K562 (cell line): Measurements from ENCODE around the gene EPB41L4A. TPM values are rescaled to one million over a fixed set of nuclear protein-coding genes. Genes with fewer than 3 reads are reported as not detected.

Source experiments
- BRCA1 ChIP-seq, 2 experiments: fragments of 450-650 bp in 1 of 2; sonication (generic) in 1 of 2; formaldehyde crosslinking in 1 of 2; IDR thresholded peaks; 2 replicates each; pipeline versions ENCODE4 v1.5.0 to v1.6.1; 2017 to 2020; ENCODE audit warnings: mild to moderate bottlenecking in 1 of 2, missing genetic modification reagents in 1 of 2
- CTBP1 ChIP-seq: fragments of 450-650 bp; IDR thresholded peaks from 2 replicates; pipeline ENCODE4 v1.6.1; 2016; ENCODE audit warnings: borderline replicate concordance
- DACH1 ChIP-seq: fragments of 450-650 bp; IDR thresholded peaks from 2 replicates; pipeline ENCODE4 v1.6.1; 2018; ENCODE audit not compliant: partially characterized antibody
- E2F1 ChIP-seq: sonication (generic); formaldehyde crosslinking; IDR thresholded peaks from 2 replicates; pipeline ENCODE4 v1.8.1; 2023; ENCODE audit warnings: mild to moderate bottlenecking, missing genetic modification reagents, moderate library complexity
- ETV1 ChIP-seq: fragments of 450-650 bp; conservative IDR thresholded peaks from 2 replicates; pipeline ENCODE4 v1.6.1; 2016; ENCODE audit warnings: missing genetic modification characterization, control low read depth, low read depth, missing compliant biosample characterization
- GTF2E2 ChIP-seq: fragments of 200-800 bp; sonication (Bioruptor generic); IDR thresholded peaks from 2 replicates; pipeline ENCODE4 v1.6.1; 2016; ENCODE audit warnings: missing genetic modification characterization, missing compliant biosample characterization
- MBD2 ChIP-seq: sonication (generic); IDR thresholded peaks from 2 replicates; pipeline ENCODE4 v1.6.1; 2016; ENCODE audit warnings: low read depth, borderline replicate concordance
- MYC ChIP-seq, 2 experiments: fragments of 250-450 bp in 1 of 2; sonication (Bioruptor Pico) in 1 of 2; IDR thresholded peaks; 2 replicates each; pipeline versions ENCODE4 v1.5.1 to v1.6.1; 2012 to 2021; ENCODE audit warnings: low read depth in 2 of 2, borderline replicate concordance in 1 of 2, improper control_type of control experiment in 1 of 2, low read length in 1 of 2, mild to moderate bottlenecking in 1 of 2, moderate library complexity in 1 of 2
- NCOA4 ChIP-seq: fragments of 450-650 bp; IDR thresholded peaks from 2 replicates; pipeline ENCODE4 v1.6.1; 2018; ENCODE audit warnings: mild to moderate bottlenecking; ENCODE audit not compliant: partially characterized antibody
- NELFE ChIP-seq: IDR thresholded peaks from 2 replicates; pipeline ENCODE4 v1.6.1; 2011; ENCODE audit warnings: mild to moderate bottlenecking; ENCODE audit not compliant: insufficient read depth, insufficient read length
- NONO ChIP-seq, 2 experiments: fragments of 200-400 bp in 1 of 2; fragments of 450-650 bp in 1 of 2; formaldehyde crosslinking in 1 of 2; IDR thresholded peaks; 2 replicates each; pipeline ENCODE4 v1.6.1; 2017; ENCODE audit warnings: low read depth in 2 of 2, mild to moderate bottlenecking in 2 of 2, moderate library complexity in 2 of 2, low read length in 1 of 2
- RBM39 ChIP-seq: fragments of 200-400 bp; formaldehyde crosslinking; optimal IDR thresholded peaks from 2 replicates; pipeline ENCODE3; 2018; ENCODE audit warnings: low read depth, low read length
- RFX5 ChIP-seq: IDR thresholded peaks from 2 replicates; pipeline ENCODE4 v1.6.1; 2011; ENCODE audit warnings: low read depth, mild to moderate bottlenecking, improper control_type of control experiment, low read length
- SRSF1 ChIP-seq: fragments of 200-400 bp; formaldehyde crosslinking; IDR thresholded peaks from 2 replicates; pipeline ENCODE4 v1.6.1; 2017; ENCODE audit warnings: mild to moderate bottlenecking, low read depth, low read length, moderate library complexity
- STAT5B ChIP-seq: fragments of 250-450 bp; sonication (Bioruptor Pico); IDR thresholded peaks from 2 replicates; pipeline ENCODE4 v1.8.0; 2021; ENCODE audit warnings: mild to moderate bottlenecking, inconsistent platforms
- TBL1XR1 ChIP-seq, 2 experiments: IDR thresholded peaks; 2 replicates each; pipeline ENCODE4 v1.6.1; 2012; ENCODE audit warnings: improper control_type of control experiment in 2 of 2, low read length in 2 of 2, mild to moderate bottlenecking in 1 of 2
- ZNF253 ChIP-seq: fragments of 250-450 bp; sonication (Bioruptor Pico); conservative IDR thresholded peaks from 2 replicates; pipeline ENCODE4 v1.6.1; 2021; ENCODE audit warnings: mild to moderate bottlenecking
- ZNF347 ChIP-seq: fragments of 450-650 bp; formaldehyde crosslinking; IDR thresholded peaks from 2 replicates; pipeline ENCODE4 v1.4.0; 2020; ENCODE audit warnings: low read depth, mild to moderate bottlenecking, moderate library complexity
- ZNF699 ChIP-seq: fragments of 250-450 bp; sonication (Bioruptor Pico); IDR thresholded peaks from 2 replicates; pipeline ENCODE4 v1.8.0; 2021; ENCODE audit warnings: mild to moderate bottlenecking, moderate library complexity; ENCODE audit not compliant: insufficient replicate concordance
- polyA plus RNA-seq, 8 experiments: library from polyadenylated mRNA; depleted of rRNA in 4 of 8; stranded (reverse) in 5 of 8; unstranded in 3 of 8; fragments of >200 nt; fragmentation: Nextera tagmentation in 2 of 8; fragmentation: Illumina TruSeq in 1 of 8; extraction: Ambion mirVana in 2 of 8; extraction: Trizol in 1 of 8; gene quantifications; 2 replicates each; pipeline versions ENCODE4 v1.2.1 to v1.2.3, GENCODE V29; 2011 to 2014; ENCODE audit warnings: inconsistent platforms in 1 of 8, missing spikeins in 1 of 8
- total RNA-seq, 7 experiments: library from RNA; depleted of rRNA in 6 of 7; stranded (reverse); fragments of >200 nt in 6 of 7; fragmentation: Illumina TruSeq in 2 of 7; extraction: Trizol in 2 of 7; gene quantifications; 2 replicates each; pipeline versions ENCODE4 v1.2.1 to v1.2.3, GENCODE V29; 2011 to 2021; ENCODE audit warnings: low replicate concordance in 1 of 7
- TF ChIP-seq, protein P1 (sequence below): sonication (generic); formaldehyde crosslinking; IDR thresholded peaks from 2 replicates; pipeline ENCODE4 v1.8.0; 2022; ENCODE audit warnings: missing genetic modification reagents, mild to moderate bottlenecking, moderate library complexity, borderline replicate concordance
- TF ChIP-seq, protein P2 (sequence below): fragments of 450-650 bp; IDR thresholded peaks from 2 replicates; pipeline ENCODE4 v1.7.0; 2016; ENCODE audit warnings: borderline replicate concordance
- TF ChIP-seq, protein P3 (sequence below): fragments of 450-650 bp; formaldehyde crosslinking; IDR thresholded peaks from 2 replicates; pipeline ENCODE4 v1.4.0; 2020; ENCODE audit warnings: mild to moderate bottlenecking, moderate library complexity

Gene EPB41L4A
- total and polyA plus RNA-seq, 9 of the 15 experiments (the other 6 are each of a cell fraction or from before 2014, with no cell fraction given): 0.04 to 0.35 (median 0.12) TPM; not detected in 3

DNA sequence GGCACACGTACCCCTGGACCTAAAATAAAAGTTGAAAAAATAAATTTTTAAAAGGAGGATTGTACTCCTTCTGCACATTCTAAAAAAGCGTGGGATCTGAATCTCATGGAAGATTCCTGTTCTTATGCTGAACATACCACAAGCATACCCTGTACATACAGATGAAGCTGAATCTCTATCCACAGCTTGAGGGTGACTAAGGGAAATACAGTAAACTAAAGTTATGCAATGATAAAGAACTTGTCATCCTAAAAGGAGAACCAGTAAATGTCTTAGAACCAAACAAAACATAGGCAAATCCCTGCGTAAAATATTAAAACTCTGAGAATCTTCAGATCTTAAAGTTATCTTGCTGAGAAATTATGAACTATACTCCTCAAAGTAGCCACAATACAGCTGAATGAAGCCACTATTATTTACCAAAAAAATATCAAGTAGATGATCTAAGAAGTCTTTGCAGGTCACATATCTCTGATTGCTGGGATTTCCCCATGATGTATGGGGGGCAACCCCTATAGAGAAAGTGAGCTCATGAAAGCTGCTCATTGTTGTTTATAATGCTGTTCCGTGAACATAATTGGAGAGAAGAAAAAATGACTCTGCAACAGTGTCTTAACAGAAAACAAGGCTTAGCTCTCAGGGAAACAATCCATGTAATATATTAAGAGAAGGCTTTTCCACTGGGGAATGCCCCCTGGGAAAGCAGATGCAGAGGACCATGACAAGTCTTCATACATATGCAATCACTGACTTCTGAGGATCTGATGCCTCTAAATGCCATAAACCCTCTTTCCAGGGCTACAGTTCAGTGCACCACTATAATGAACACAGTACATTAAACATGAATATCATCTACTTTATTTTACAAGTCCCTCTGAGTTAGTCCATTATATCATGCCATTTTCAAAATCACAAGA is 210.1 kb downstream of the EPB41L4A start (continued):
- no peak for TF ChIP-seq GTF2E2 (tag)
- TF ChIP-seq E2F1 (CRISPR knock-in tag): no peak
- TF ChIP-seq ZNF253 (CRISPR knock-in tag): no peak
- no peak for TF ChIP-seq CTBP1
- TF ChIP-seq, protein P1, sequence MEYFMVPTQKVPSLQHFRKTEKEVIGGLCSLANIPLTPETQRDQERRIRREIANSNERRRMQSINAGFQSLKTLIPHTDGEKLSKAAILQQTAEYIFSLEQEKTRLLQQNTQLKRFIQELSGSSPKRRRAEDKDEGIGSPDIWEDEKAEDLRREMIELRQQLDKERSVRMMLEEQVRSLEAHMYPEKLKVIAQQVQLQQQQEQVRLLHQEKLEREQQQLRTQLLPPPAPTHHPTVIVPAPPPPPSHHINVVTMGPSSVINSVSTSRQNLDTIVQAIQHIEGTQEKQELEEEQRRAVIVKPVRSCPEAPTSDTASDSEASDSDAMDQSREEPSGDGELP (CRISPR knock-in tag): no peak
- no peak for TF ChIP-seq RBM39
- no peak for TF ChIP-seq MYC (IDR thresholded peaks at IDR 0.05; ENCODE audit: low read depth, low read length)
- no peak for TF ChIP-seq MYC (CRISPR knock-in tag; IDR thresholded peaks at IDR 0.05; ENCODE audit: borderline replicate concordance, low read depth)
- no peak for TF ChIP-seq TBL1XR1 (IDR thresholded peaks at IDR 0.05; ENCODE audit: low read length in 2 of 2)
- TF ChIP-seq NELFE: no peak
- TF ChIP-seq, protein P2, sequence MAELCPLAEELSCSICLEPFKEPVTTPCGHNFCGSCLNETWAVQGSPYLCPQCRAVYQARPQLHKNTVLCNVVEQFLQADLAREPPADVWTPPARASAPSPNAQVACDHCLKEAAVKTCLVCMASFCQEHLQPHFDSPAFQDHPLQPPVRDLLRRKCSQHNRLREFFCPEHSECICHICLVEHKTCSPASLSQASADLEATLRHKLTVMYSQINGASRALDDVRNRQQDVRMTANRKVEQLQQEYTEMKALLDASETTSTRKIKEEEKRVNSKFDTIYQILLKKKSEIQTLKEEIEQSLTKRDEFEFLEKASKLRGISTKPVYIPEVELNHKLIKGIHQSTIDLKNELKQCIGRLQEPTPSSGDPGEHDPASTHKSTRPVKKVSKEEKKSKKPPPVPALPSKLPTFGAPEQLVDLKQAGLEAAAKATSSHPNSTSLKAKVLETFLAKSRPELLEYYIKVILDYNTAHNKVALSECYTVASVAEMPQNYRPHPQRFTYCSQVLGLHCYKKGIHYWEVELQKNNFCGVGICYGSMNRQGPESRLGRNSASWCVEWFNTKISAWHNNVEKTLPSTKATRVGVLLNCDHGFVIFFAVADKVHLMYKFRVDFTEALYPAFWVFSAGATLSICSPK: no peak
- TF ChIP-seq NCOA4: no peak
- TF ChIP-seq ETV1 (tag): no peak
- TF ChIP-seq SRSF1: no peak
- TF ChIP-seq MBD2: no peak
- no peak for TF ChIP-seq DACH1
- TF ChIP-seq, protein P3, sequence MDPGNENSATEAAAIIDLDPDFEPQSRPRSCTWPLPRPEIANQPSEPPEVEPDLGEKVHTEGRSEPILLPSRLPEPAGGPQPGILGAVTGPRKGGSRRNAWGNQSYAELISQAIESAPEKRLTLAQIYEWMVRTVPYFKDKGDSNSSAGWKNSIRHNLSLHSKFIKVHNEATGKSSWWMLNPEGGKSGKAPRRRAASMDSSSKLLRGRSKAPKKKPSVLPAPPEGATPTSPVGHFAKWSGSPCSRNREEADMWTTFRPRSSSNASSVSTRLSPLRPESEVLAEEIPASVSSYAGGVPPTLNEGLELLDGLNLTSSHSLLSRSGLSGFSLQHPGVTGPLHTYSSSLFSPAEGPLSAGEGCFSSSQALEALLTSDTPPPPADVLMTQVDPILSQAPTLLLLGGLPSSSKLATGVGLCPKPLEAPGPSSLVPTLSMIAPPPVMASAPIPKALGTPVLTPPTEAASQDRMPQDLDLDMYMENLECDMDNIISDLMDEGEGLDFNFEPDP (CRISPR knock-in tag): no peak
- no peak for TF ChIP-seq RFX5
- TF ChIP-seq STAT5B (CRISPR knock-in tag): no peak
- TF ChIP-seq ZNF699: no peak
- TF ChIP-seq NONO (IDR thresholded peaks at IDR 0.05; ENCODE audit: low read depth in 2 of 2, low read length in 1 of 2): no peak
- no peak for TF ChIP-seq BRCA1 (IDR thresholded peaks at IDR 0.05)
- no peak for TF ChIP-seq BRCA1 (CRISPR knock-in tag; IDR thresholded peaks at IDR 0.05)
- no peak for TF ChIP-seq ZNF347
